GM10266 (cell line): ENCODE measurements around the gene LAPTM4A.

ENCODE experiments used
- DNase-seq: peaks from one replicate; pipeline ENCODE4 v3.0.0; 2012; ENCODE audit errors: extremely low spot score
- CTCF ChIP-seq: IDR thresholded peaks from 2 replicates; pipeline ENCODE4 v1.5.1; 2012; ENCODE audit warnings: mild to moderate bottlenecking, low read depth; ENCODE audit not compliant: control insufficient read depth, insufficient read depth; ENCODE audit errors: missing control alignments

Gene LAPTM4A

GRCh38 chr2:19988600-19988999 lies 62.8 kb downstream of the LAPTM4A start:
- no peak for DNase-seq
- TF ChIP-seq CTCF, result no peak

- no peak for TF ChIP-seq CTCF
- peak; percentile 52 for DNase-seq
Observed at GRCh38 chr2:19987936-19988335, 63.5 kb downstream of the LAPTM4A start.
